Astrocyte (in vitro differentiated cells and primary cell): ENCODE measurements around the gene CCR2. TPM values are rescaled to one million over a fixed set of nuclear protein-coding genes. Genes with fewer than 3 reads are reported as not detected.

Experiments used
- DNase-seq: peaks from one replicate; pipeline ENCODE4 v3.0.0-alpha.2; 2010; ENCODE audit warnings: low read depth
- FAIRE-seq: peaks from 2 replicates; lab custom pipeline; 2011; peaks lifted over from hg19 to GRCh38; lab: Jason Lieb, UNC
- H2AFZ ChIP-seq: 2 replicates; pipeline ENCODE4 v1.6.0; 2012; ENCODE audit warnings: low read depth, low read length, inconsistent platforms
- H3K27ac ChIP-seq: 2 replicates; pipeline ENCODE4 v1.5.1; 2011; ENCODE audit warnings: low read depth, low read length, inconsistent platforms
- H3K27me3 ChIP-seq: 2 replicates; pipeline ENCODE4 v1.6.0; 2011; ENCODE audit warnings: low read length, inconsistent platforms; ENCODE audit not compliant: insufficient read depth
- H3K36me3 ChIP-seq: 2 replicates; pipeline ENCODE4 v1.5.1; 2011; ENCODE audit warnings: low read length, inconsistent platforms; ENCODE audit not compliant: insufficient read depth
- H3K4me1 ChIP-seq: 2 replicates; pipeline ENCODE4 v1.5.1; 2011; ENCODE audit warnings: low read length, inconsistent platforms; ENCODE audit not compliant: insufficient read depth
- H3K4me2 ChIP-seq: 2 replicates; pipeline ENCODE4 v1.6.0; 2012; ENCODE audit warnings: low read length, inconsistent platforms
- H3K4me3 ChIP-seq: 2 replicates; pipeline ENCODE4 v1.5.1; 2011; ENCODE audit warnings: low read depth, mild to moderate bottlenecking, low read length, inconsistent platforms; ENCODE audit not compliant: insufficient read depth
- H3K79me2 ChIP-seq: 2 replicates; pipeline ENCODE4 v1.6.0; 2012; ENCODE audit warnings: mild to moderate bottlenecking, low read length, inconsistent platforms; ENCODE audit not compliant: insufficient read depth
- H3K9ac ChIP-seq: 2 replicates; pipeline ENCODE4 v1.6.0; 2012; ENCODE audit warnings: mild to moderate bottlenecking, low read length, inconsistent platforms
- H3K9me3 ChIP-seq: 2 replicates; pipeline ENCODE4 v1.5.1; 2012; ENCODE audit warnings: low read depth, mild to moderate bottlenecking, low read length, inconsistent platforms; ENCODE audit not compliant: insufficient read depth
- H4K20me1 ChIP-seq: 2 replicates; pipeline ENCODE4 v1.6.0; 2012; ENCODE audit warnings: low read length, inconsistent platforms; ENCODE audit not compliant: insufficient read depth
- H3K27ac Mint-ChIP-seq: one replicate; pipeline ENCODE4 v1.8.0; 2021; ENCODE audit warnings: mild to moderate bottlenecking, mixed read lengths; ENCODE audit not compliant: unreplicated experiment
- H3K27me3 Mint-ChIP-seq: one replicate; pipeline ENCODE4 v1.8.0; 2021; ENCODE audit warnings: low read depth, mixed read lengths; ENCODE audit not compliant: unreplicated experiment
- H3K36me3 Mint-ChIP-seq: one replicate; pipeline ENCODE4 v1.8.0; 2021; ENCODE audit warnings: low read depth, mixed read lengths; ENCODE audit not compliant: unreplicated experiment
- H3K4me1 Mint-ChIP-seq: one replicate; pipeline ENCODE4 v1.8.0; 2021; ENCODE audit warnings: low read depth, mixed read lengths; ENCODE audit not compliant: unreplicated experiment
- H3K4me3 Mint-ChIP-seq: one replicate; pipeline ENCODE4 v1.8.0; 2021; ENCODE audit warnings: mild to moderate bottlenecking, moderate library complexity, mixed read lengths; ENCODE audit not compliant: unreplicated experiment
- H3K9me3 Mint-ChIP-seq: one replicate; pipeline ENCODE4 v1.8.0; 2021; ENCODE audit warnings: mild to moderate bottlenecking, mixed read lengths; ENCODE audit not compliant: unreplicated experiment
- EZH2 ChIP-seq: IDR thresholded peaks from 2 replicates; pipeline ENCODE4 v1.6.1; 2012; ENCODE audit warnings: mild to moderate bottlenecking, low read length, inconsistent platforms; ENCODE audit not compliant: insufficient read depth
- total RNA-seq: library from RNA; stranded (reverse); gene quantifications from 2 replicates; pipeline ENCODE4 v1.2.1, GENCODE V29; 2021
- TF ChIP-seq, protein P1 (sequence below): IDR thresholded peaks from 2 replicates; pipeline ENCODE4 v1.5.1; 2011; ENCODE audit warnings: low read depth, mild to moderate bottlenecking, inconsistent platforms, low read length, moderate library complexity; ENCODE audit not compliant: insufficient read depth

The CCR2 gene
- total RNA-seq, 1 donor from 2014 or later, result not detected

DNA sequence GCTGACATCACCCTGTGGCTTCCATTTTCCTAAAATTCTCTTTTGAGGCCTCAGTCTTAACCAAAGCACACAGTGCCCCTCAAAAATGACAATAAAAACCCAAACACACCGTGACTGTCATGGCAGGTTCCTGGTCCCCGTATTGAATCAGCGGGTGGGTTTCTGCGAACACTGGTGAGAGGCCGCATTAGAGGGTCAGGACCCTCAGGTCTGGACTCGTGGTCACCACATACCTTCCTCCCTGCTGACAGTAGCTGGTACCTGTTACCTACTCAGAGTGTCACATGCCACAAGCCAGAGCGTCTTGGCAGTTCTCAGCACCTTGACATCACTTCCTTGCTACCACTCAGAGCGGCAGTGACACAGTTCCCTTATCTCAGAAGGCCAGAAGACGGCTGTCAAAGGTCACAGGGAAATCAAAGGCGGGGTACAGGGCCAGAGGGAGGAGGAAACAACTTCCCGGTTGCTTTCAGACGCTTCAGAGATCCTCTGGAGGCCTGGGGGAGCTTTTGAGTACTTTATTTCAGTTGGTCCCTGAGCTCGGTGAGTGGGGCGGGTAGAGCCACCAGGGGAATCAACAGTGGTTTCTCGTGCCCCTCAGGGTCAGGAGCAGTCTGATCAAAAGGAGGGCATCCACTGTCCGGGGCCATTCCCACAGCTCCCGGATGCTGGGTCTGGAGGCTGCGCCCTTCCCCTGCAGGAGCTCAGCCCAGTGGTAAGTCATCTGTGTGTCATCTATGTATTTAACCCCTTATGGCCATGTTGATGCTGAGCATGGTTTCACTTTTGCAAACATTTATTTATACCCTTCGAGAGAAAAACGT lies 53.1 kb downstream of the CCR2 start, which contains the start of the genes CCR5AS and CCRL2:
CCR5AS (minus strand) TSS at position 279 of the 824 bp plus-strand sequence.
CCRL2 (plus strand) TSS at position 472 of the 824 bp plus-strand sequence. CDS start 821 bp downstream, outside the sequence.
- Histone ChIP-seq H3K9me3 (no peaks in the 10 kb centered on the region), H3K36me3 (no peaks in the 10 kb centered on the region), H3K79me2 (no peaks in the 10 kb centered on the region), H2AFZ (peak within 1 kb of the TSS; percentile 92), H4K20me1 (no peaks in the 10 kb centered on the region), H3K4me3 (peak within 1 kb of the TSS; percentile 25), H3K4me1 (peaks cover 31% of the 10 kb centered on the region), H3K9ac (peak within 1 kb of the TSS; percentile 66), H3K27ac (peak within 1 kb of the TSS; percentile 49), H3K27me3 (no peaks in the 10 kb centered on the region), H3K4me2 (peak within 1 kb of the TSS; percentile 82)
- Mint-ChIP-seq H3K9me3 (peaks cover 3% of the 10 kb centered on the region), H3K36me3 (no peaks in the 10 kb centered on the region), H3K27me3 (peaks cover 2% of the 10 kb centered on the region), H3K4me3 (no peak within 1 kb of the TSS), H3K4me1 (peaks cover 30% of the 10 kb centered on the region), H3K27ac (peak within 1 kb of the TSS; percentile 69)
- TF ChIP-seq, protein P1, sequence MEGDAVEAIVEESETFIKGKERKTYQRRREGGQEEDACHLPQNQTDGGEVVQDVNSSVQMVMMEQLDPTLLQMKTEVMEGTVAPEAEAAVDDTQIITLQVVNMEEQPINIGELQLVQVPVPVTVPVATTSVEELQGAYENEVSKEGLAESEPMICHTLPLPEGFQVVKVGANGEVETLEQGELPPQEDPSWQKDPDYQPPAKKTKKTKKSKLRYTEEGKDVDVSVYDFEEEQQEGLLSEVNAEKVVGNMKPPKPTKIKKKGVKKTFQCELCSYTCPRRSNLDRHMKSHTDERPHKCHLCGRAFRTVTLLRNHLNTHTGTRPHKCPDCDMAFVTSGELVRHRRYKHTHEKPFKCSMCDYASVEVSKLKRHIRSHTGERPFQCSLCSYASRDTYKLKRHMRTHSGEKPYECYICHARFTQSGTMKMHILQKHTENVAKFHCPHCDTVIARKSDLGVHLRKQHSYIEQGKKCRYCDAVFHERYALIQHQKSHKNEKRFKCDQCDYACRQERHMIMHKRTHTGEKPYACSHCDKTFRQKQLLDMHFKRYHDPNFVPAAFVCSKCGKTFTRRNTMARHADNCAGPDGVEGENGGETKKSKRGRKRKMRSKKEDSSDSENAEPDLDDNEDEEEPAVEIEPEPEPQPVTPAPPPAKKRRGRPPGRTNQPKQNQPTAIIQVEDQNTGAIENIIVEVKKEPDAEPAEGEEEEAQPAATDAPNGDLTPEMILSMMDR, result no peak
- no peak for TF ChIP-seq EZH2
- DNase-seq (peak; percentile 13), FAIRE-seq (no peak)

DNA sequence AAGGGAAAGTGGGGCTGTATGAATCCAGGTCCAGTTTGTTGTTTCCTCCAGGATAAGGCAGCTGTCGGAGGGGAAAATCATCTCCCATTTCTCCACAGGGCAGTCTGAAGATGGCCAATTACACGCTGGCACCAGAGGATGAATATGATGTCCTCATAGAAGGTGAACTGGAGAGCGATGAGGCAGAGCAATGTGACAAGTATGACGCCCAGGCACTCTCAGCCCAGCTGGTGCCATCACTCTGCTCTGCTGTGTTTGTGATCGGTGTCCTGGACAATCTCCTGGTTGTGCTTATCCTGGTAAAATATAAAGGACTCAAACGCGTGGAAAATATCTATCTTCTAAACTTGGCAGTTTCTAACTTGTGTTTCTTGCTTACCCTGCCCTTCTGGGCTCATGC lies 54.1 kb downstream of the CCR2 start:
- H3K27ac Mint-ChIP-seq, result no peak overlapping the region
- no peaks in the 10 kb centered on the region for H3K27me3 ChIP-seq
- H3K4me1 ChIP-seq, result peaks cover 31% of the 10 kb centered on the region
- no peak for DNase-seq
- no peaks in the 10 kb centered on the region for H3K36me3 ChIP-seq
- H3K9me3 ChIP-seq, result no peaks in the 10 kb centered on the region
- peak overlapping the region; percentile 82 for H3K4me2 ChIP-seq
- peak overlapping the region; percentile 26 for H2AFZ ChIP-seq
- FAIRE-seq, result no peak
- H3K79me2 ChIP-seq, result no peaks in the 10 kb centered on the region
- no peaks in the 10 kb centered on the region for H3K36me3 Mint-ChIP-seq
- H4K20me1 ChIP-seq, result no peaks in the 10 kb centered on the region
- H3K27ac ChIP-seq, result no peak overlapping the region
- peaks cover 3% of the 10 kb centered on the region for H3K9me3 Mint-ChIP-seq
- peaks cover 33% of the 10 kb centered on the region for H3K4me1 Mint-ChIP-seq
- TF ChIP-seq EZH2, result no peak
- TF ChIP-seq, protein P1, result no peak
- no peak overlapping the region for H3K4me3 ChIP-seq
- H3K4me3 Mint-ChIP-seq, result no peak overlapping the region
- H3K9ac ChIP-seq, result peak overlapping the region; percentile 66
- peaks cover 2% of the 10 kb centered on the region for H3K27me3 Mint-ChIP-seq

DNA sequence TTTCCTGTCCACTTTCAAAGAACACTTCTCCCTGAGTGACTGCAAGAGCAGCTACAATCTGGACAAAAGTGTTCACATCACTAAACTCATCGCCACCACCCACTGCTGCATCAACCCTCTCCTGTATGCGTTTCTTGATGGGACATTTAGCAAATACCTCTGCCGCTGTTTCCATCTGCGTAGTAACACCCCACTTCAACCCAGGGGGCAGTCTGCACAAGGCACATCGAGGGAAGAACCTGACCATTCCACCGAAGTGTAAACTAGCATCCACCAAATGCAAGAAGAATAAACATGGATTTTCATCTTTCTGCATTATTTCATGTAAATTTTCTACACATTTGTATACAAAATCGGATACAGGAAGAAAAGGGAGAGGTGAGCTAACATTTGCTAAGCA lies 54.9 kb downstream of the CCR2 start:
- Histone ChIP-seq H4K20me1 (no peaks in the 10 kb centered on the region), H3K9ac (no peak overlapping the region), H3K36me3 (no peaks in the 10 kb centered on the region), H3K4me1 (peaks cover 31% of the 10 kb centered on the region), H3K9me3 (no peaks in the 10 kb centered on the region), H3K4me2 (peak overlapping the region; percentile 82), H3K4me3 (no peak overlapping the region), H3K79me2 (no peaks in the 10 kb centered on the region), H2AFZ (no peak overlapping the region), H3K27me3 (no peaks in the 10 kb centered on the region), H3K27ac (no peak overlapping the region)
- Mint-ChIP-seq H3K27ac (no peak overlapping the region), H3K4me3 (no peak overlapping the region), H3K27me3 (peaks cover 2% of the 10 kb centered on the region), H3K4me1 (peaks cover 33% of the 10 kb centered on the region), H3K9me3 (peaks cover 3% of the 10 kb centered on the region), H3K36me3 (no peaks in the 10 kb centered on the region)
- DNase-seq (no peak), FAIRE-seq (no peak)
- TF ChIP-seq, protein P1, result no peak
- no peak for TF ChIP-seq EZH2
